ENCODE data around the gene PMM1.
"Not testable (repeated sequence)": the region's sequence is repeated elsewhere in the genome, so short reads cannot be mapped to it uniquely, and the experiment has no call there.

PMM1 gene

DNA sequence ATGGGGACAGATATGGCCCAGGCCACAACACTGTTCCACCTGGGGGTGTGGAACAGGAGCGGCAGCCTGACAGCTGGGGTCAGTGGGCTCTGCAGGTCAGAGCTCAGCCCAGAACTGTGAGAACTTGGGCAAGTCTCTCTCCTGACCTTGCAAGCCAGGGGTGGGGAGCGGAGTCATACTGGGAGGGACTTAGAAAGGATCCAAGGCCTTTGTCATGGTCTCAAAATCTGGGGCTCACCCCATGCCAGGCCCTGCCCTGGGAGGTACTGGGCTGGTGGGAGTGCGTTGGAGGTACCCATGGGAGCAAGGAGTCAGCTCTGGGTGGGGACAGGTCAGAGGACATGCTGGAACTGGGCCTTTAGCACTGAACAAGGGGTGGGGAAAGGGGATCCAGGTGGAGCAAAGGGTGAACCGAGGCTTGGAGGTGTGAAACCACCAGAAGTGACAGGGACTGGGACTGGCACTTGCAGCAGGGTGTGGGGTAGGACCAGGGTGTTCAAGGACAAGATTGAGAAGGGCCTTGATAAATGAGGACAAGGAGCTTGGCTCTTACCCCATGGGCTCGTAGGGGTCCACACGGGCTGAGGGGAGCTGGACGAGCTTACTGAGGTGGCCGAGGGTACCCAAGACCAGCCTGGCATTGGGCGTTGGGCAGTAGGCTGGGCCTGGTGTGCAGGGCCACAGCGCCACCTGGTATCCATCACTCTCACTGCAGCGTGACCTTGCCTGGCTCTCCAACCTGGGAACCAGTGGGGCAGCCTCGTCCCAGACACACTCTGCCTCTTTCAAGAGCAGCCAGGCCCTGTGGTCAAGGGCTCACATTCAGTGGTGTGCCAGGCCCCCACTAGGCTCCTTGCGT is 7.4 kb upstream of the PMM1 start:
- peak; percentile 46 for DNase-seq

DNA sequence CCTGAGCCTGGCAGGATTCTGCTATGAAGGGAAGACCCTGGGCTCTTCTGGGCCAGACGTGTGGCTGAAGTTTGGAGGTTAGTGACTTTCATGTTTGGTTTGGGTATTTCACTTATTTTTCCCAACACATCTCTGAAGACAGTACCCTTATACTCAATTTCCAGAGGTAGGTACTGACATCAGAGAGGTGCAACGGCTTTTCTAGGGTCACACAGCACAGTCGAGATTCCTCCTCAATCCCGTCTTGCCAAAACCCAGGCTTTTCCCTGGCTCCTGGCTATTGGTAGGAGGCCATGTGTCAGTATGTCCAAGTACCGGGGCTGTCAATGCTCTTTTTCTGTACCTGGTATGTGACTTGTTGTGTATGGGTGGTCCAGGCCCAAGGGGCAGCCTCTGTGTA is 6.1 kb upstream of the PMM1 start:
- DNase-seq: no peak

DNA sequence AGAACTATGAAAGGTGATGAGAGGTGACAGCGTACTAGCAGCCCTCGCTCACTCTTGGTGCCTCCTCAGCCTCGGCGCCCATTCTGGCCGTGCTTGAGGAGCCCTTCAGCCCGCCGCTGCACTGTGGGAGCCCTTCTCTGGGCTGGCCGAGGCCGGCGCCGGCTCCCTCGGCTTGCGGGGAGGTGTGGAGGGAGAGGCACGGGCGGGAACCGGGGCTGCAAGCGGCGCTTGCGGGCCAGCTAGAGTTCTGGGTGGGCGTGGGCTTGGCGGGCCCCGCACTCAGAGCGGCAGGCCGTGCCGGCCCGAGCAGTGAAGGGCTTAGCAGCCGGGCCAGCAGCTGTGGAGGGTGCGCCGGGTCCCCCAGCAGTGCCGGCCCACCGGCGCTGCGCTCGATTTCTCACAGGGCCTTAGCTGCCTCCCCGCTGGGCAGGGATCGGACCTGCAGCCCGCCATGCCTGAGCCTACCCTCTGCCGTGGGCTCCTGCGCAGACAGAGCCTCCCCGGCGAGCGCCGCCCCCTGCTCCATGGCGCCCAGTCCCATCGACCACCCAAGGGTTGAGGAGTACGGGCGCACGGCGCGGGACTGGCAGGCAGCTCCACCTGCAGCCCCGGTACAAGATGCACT is 3.8 kb upstream of the PMM1 start:
- not testable (repeated sequence) for DNase-seq

DNA sequence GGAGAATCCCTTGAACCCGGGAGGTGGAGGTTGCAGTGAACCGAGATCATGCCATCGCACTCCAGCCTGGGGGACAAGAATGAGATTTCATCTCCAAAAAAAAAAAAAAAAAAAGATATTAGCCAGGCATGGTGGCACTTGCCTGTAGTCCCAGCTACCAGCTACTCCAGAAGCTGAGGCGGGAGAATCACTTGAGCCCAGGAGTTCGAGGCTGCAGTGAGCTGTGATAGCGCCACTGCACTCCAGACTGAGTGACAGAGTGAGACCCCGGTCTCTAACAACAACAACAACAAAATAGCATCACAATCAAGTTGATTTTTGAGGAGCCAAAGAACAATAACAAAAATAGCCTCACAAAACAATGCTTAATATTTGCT is 2.3 kb downstream of the PMM1 start:
- DNase-seq: no peak

DNA sequence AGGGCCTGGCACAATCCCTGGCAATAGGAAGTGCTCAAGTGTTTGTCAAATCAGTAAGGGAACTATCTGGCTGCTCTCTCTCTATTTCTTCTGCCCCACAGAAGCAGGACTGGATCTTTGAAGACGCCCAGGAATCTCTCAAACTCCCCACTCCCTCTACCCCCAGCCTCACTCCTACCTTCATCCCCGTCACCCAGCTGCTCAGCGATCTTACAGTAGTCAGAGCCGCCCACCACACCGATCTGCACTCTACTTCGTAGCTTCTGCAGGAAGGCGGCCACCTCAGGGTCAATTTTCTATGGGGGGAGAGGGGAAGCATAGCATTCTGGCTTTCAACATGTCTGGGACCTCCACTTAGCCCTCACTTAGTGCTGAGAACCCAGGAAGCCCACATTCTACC is 3.7 kb downstream of the PMM1 start:
- no peak for DNase-seq

DNA sequence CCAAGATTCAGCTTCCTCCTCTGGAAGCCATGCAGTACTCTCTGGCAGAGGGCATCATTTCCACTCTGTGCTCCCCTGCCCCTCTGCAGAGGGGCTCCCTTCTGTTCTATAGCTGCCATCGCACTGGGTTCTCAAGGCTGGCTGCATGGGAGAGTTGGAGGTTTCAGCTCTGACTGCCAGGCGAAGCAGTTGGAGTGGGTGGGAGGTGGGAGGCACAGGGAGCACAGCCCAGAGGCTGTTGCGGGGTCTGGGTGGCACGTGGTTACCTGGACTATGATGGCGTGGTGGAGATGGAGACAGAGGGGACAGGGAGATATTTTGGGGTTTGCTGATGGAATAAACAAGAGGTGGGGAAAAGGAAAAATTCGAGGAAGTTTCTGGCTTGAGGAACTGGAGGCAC is 4.8 kb downstream of the PMM1 start:
- no peak for DNase-seq

DNA sequence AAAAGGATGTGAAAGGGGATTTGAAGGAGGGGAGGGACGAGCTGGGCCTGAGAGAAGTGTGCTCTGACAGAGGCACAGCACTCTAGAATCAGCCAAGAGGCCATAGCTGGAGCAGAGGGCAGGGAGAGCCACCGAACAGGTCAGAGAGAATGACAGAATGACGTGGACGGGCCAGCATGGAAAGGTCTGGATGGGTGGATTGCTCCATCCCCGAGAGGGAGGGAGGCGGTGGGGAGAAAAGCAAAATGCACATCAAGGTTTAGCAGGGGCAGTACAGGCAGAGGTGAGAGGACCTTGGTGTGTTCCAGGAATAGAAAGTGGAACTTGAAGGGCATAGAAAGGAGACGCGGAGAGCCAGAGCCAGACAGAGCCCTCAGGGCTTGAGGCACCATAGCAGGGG is 6.9 kb downstream of the PMM1 start:
- DNase-seq: no peak

DNA sequence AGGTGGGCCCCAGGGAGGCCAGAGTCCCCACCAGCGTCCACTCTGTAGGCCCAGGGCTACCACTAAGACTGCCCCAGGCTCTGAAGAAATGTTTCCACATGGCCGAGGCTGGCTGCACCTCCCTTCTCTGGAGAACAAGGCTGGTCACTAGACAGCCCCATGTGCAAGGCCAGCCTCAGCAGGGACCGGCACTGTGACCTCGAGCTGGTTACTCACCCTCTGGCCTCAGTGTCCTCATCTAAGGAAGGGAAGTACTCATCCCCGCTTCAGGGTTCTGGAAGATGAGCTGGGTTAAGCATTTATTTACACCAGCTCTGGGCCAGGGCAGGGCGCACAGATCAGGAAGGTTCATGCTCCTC is 9.7 kb downstream of the PMM1 start:
- no peak for DNase-seq

DNA sequence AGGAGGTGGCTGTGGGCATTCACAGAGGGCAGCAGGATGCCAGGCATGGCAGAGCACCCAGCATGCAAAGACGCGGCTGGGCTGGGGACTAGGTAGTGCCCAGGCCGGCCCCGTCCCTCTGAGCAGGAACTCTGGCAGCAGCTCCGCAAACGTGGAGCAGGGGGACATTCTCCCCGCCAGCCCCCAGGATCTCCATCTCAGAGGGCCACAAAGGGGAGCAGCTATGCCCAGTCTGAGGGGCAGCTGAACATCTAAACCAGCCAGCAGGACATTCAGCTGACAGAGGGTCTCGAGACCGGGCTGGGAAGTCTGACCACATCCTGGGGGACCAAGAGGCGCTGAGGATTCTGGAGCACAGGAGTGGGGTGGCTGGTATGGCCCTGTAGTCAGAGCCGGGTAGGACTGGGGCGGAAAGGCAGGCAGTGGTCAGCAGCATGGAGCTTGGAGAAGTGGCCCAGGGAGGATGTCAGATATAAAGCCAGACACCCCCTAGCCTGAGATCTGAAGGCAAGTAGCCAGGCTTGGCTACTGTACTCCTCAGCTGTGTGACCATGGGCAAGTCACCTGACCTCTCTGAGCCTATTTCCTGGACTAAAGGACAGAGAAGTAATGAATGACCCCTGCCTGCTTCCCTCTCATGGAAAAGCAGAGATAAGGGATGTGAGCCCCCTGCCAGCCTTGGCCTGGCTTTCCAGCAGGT is 10.2 kb downstream of the PMM1 start:
- DNase-seq: no peak

DNA sequence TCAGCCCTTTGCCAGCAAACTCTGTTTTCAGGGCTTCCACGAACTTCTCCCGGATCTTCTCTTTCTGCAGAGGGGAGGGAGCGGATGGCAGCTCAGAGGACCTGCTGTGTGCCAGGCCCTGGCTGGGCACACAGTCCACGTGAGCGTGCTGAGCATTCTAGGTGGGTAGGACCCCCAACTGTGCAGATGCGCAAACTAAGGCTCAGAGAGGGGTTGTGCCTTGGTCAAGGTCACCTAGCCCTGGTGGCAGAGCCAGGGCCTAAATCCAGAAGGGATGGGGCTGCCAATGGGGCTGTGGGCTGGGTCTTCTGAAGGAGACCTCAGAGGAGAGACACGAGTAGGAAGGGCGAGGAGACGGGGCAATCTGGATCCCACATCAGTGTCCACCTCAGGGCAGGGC is 10.8 kb downstream of the PMM1 start:
- no peak for DNase-seq

DNA sequence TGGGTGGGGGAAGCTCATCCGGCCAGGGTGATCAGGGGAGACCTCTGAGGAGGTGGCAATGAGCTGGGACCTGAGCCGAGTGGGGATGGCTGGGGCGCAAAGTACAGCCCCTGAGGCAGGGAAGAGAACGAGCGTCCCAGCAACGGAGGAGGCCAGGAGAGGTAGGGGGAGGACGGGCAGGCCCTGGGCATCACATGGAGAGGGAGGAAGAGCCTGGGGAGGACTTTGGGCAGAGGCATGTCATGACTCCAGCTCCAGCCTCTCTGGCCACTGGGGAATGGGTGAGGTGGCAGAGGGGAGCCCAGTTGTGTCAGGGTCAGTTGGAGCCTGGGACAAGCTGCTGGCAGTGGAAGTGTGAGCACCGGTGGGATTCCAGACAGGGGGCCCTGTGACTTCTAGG is 11.5 kb downstream of the PMM1 start:
- DNase-seq: no peak

DNA sequence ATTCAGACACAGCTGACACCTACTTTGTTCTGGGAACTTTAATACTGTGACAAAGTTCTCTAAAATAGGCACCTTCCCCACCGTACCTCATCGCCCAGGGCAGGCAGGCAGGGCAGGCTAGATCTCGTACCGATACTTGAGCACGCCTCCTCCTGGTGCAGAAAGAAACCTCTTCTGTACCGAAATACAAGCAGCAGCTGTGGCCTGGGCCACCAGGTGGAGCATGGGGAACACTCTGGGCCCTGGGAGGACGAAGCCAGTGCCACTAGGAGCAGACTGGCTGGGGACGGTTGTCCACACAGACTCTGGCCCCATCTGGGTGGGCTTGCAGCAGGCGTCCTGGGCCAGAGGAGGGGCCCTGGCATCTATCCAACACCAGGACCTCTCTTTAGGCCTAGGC is 12.8 kb downstream of the PMM1 start:
- DNase-seq: peak; percentile 60

DNA sequence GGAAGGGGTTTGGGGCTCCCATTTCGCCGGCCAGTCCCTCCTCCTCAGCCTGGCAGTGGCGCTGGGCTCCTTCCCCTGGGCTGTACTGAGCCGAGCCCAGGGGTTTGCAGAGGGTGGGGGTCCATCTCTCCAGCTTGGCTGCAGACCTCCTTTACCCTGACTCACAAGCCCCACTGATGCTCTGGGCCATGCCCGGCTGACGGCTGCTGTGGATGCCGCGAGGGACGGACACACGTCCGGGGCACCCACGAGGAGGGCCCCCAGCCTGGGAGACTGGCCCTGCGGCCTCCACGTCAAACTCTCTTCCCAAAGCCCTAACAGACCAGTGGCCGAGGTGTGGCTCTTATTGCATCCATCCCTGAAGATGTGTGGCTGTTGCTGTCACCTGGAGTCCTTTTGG is 14.1 kb downstream of the PMM1 start:
- no peak for DNase-seq

DNA sequence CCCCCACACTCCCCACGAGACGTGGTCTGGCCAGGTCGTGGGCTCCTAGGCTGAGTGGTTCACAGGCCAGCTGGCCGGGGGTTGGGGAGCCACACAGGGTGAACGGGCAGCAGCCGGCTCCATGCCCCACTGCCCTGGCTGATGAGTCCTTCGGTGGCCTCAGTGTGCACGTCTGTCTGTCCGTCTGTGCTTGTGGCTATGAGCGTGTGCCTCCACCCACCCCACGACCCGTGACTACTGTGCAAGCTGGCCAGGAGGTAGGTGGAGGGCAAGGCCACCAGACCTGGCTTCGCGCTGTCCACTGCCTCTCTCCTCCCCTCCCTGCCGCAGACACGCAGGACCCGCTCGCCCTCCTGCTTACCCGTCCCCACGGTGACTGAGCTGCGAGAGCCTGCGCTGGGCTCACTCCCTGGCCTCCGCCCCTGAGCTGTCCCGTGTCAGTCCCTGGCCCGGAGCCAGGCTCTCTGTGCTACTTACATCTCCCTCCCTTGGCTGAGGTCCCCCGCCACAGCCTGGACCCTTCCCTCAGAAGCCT is 14.7 kb downstream of the PMM1 start:
- DNase-seq: no peak

DNA sequence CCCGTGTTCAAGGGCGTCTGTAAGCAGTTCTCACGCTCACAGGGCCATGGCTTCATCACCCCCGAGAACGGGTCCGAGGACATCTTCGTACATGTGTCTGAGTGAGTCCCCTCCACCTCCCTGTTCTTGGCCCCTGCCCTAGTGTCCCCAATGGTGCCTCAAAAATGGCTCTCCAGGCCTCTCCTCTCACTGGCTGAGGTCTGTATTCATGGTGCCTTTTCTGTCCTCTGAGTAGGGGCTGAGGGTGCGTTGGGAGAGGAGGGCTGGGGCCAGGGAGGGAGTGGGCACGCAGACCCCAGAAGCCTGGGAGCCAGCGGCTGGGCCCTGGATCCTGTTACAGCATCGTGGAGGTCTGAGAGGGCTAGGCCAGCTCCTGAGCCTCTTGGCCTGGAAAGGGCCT is 16.0 kb downstream of the PMM1 start:
- DNase-seq: no peak

DNA sequence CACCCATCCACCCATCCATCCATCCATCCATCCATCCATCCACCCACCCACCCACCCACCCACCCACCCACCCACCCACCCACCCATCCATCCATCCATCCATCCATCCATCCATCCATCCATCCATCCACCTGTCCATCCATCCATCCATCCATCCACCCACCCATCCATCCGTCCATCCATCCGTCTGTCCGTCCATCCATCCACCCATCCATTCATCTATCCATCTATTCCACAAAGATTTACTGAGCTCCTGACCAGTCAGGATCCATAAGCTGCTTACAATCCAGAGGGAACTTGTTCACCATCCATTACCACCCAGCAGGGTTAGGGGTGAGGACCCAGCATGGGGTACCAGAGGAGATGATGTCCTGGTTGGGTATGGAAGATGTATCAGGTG is 17.3 kb downstream of the PMM1 start:
- not testable (repeated sequence) for DNase-seq

DNA sequence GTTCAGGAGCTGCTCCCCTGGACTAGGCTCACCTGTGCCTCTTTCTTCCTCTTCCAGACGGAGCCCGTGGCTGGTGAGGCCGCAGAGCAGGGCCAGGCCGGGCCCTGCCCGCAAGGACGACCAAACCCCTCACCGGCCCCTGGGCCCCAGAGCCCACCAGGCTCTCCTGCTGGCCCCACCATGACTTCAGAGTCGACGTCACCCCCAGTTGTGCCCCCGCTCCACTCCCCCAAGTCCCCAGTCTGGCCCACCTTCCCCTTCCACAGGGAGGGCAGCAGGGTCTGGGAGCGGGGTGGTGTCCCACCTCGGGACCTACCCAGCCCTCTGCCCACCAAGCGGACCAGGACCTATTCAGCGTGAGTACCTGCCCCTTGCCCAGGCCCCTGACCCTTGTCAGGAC is 17.9 kb downstream of the PMM1 start:
- no peak for DNase-seq

DNA sequence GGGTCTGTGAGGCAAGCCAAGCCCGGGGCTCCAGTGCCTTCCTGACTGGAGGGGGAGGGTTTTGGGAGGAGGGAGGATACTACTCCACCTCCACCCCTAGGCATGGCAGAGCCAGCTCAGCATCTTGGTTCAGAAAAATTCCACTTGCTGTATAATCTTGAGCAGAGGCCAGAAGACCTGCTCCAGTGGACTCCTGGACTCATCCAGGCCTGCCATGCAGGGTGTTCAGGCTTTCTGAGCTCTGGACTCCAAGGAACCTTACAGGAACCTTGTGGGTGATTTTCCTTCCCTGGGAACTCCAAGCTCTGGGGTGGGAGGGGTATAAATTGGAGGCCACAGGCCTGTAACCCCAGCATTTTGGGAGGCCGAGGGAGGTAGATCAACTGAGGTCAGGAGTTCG is 19.4 kb downstream of the PMM1 start:
- no peak for DNase-seq

DNA sequence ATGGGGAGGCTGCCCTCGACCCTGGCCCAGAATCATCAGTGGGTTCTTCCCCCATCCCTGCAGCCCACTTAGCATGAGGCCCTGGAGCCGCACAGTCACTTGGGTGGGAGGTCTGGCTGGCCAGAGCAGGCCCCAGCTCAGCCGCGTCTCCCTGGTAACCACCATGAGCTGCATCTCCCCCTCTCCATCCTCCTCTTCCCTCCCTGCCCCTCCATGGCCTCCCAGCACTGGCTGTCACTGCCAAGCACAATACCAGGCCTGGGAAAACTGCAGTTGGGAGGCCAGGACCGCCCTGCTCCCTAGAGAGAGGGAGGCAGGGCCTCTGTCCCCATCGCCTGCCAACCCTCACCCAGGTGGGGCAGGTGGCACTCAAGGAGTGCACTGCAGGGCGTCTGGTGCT is 20.8 kb downstream of the PMM1 start:
- DNase-seq: no peak

DNA sequence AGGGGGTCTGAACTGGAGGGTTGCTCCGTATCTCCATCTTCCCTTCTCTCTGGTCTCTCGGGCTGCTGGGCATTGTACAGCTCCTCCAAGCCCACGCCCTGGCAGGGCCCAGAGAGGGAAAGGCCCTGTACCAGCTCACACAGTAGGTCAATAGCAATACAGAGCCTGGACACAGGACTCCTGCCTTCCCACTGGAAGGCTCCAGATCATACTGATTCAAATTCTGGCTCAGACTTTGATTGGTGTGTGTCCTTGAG is 22.2 kb downstream of the PMM1 start:
- DNase-seq: no peak

DNA sequence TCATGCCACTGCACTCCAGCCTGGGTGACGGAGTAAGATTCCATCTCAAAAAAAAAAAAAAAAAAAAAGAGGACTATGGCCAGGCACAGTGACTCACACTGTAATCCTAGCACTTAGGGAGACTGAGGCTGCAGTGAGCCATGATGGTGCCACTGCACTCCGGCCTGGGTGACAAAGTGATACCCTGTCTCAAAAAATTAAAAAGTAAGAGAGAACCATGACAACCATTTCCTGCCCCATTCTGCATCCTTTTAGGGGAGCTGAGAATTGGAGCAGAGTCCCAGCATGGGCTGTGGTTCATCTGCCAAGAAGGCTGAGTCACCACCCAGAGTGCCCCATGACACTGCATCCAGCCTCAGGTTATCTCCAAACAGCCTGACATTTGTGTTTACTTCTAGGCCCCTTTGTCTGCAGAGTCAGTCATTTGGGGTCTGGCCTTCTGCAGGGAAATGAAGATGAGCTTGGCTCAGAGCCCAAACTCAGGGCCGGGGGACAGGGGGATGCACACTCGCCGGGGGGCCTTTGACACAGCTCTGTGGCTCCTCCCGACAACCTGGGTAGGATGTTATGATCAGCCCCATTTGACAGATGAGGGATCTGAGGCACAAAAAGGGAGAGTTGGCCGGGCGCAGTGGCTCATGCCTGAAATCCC is 24.1 kb downstream of the PMM1 start:
- DNase-seq: peak; percentile 90

DNA sequence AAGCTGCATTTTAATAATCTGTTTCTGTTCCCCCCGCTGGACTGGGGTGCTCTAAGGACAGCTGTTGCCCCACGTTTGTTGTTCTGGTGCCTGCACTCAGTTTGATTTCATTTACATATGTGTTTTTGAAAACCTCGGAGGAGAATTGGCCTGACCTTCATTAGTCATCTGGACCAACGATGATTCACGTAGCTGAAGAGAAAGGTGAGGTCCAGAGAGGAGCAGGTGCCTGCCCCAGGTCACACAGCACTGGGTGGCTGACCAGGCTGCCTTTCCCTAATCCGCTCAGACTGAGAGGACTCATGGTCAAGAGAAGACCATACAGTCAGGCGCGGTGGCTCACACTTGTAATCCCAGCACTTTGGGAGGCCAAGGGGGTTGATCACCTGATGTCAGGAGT is 25.1 kb downstream of the PMM1 start:
- no peak for DNase-seq

DNA sequence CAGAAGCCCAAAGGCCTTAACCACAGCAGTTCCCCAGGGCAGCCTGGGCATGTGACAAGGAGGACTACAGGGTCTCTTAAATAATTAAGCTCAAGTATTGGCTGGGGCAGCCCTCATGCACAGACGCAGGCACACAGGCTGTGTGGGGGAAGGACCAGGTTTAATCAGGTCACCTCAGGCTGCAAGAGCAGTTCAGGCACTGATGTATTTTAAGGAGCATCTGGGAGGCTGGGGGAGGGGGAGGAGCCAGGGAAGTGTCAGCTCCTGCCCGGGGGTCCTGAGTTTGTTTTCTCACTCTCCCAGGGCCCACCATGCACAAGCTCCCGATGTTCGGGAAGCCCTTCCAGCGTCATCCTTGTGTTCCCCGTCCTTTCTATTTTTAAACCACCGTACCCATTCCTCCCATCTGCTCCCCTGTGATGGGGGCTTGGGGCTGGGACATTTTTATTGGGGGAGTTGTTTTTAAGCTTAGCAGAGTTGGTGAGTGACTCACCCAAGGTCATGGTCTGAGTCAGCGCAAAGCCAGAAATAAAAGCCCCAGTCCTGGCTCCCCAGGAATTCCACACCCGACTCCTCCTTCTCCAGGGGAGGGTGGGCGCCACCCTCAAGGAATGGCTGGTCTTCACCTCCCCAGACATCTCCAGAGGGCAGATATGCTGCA is 26.5 kb downstream of the PMM1 start:
- peak; percentile 93 for DNase-seq

All from fibroblast of skin of back (primary cell).